GM18505 (cell line): ENCODE results near the gene USP46.

ENCODE experiments used
- ATAC-seq: cut with Tn5 transposase; IDR thresholded peaks from one replicate; pipeline ENCODE4 v1.9.1; 2021; ENCODE audit not compliant: unreplicated experiment
- POLR2A ChIP-seq: IDR thresholded peaks from 4 replicates; pipeline ENCODE4 v1.6.1; 2011; ENCODE audit warnings: borderline replicate concordance; ENCODE audit not compliant: insufficient read depth, insufficient read length; ENCODE audit errors: extremely low read depth

Gene USP46

GRCh38 chr4:52625216-52625615, 33.9 kb downstream of the USP46 start:
- ATAC-seq: no peak
- no peak for TF ChIP-seq POLR2A

- no peak for TF ChIP-seq POLR2A
- no peak for ATAC-seq
These were observed 36.5 kb downstream of the USP46 start for GRCh38 chr4:52622564-52622963.

DNA sequence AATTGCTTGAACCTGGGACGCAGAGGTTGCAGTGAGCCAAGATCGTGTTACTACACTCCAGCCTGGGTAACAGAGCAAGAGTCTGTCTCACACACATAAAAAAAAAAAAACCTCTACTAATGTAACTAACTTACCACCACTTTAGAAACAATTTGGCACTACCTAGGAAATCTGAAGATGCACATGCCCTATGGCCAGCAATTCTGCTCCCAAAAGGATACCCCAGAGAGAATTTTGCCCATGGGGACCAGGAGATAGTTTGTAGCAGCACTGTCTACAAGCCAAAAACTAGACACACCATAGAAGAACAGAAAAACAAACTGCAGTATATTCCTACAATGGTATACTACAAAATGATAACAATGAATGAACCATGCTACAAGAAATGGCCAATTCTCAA, 37.5 kb downstream of the USP46 start:
- TF ChIP-seq POLR2A: no peak
- no peak for ATAC-seq

DNA sequence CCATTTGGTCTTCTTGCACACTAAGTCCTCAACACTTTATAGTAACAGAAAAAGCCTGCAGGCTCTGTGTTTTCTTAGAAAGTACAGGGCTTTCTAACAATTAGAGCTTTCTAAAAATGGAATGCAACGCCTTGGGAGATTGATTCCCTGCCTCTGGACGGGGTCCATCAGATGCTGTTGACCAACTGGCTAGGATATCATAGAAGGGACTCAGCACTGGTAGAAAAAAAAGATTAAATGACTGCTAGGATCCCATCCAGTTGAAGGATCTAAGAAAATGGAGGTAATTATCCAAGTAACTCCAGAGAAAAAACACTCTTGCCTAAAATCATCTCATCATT, 39.5 kb downstream of the USP46 start:
- no peak for TF ChIP-seq POLR2A
- ATAC-seq: no peak

GRCh38 chr4:52618795-52619590, 40.1 kb downstream of the USP46 start:
- TF ChIP-seq POLR2A: no peak
- no peak for ATAC-seq

- no peak for ATAC-seq
These were observed 41.6 kb downstream of the USP46 start for GRCh38 chr4:52617336-52618020.

GRCh38 chr4:52614241-52614640, 44.9 kb downstream of the USP46 start:
- TF ChIP-seq POLR2A: no peak
- no peak for ATAC-seq

More at GRCh38 chr4:52617336-52618020, 41.6 kb downstream of the USP46 start:
- no peak for TF ChIP-seq POLR2A

DNA sequence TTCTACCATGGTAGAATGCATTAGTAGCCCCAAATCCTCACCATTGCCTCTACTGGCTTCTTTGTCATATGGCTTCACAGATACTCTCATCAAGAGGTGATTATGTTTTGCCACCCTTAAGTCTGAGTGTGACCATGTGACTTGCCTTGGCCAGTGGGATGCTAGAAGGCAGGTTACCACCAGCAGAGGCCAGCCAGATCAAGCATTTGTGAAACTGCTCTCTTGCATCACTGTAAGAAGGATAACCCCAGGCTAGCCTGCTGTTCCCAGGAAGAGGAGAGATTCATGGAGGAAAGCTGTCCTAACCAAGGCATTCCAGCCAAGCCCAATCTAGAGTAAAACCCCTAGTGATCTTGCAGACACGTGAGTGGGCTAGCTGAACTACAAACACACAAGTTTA, 46.8 kb downstream of the USP46 start:
- TF ChIP-seq POLR2A: no peak
- no peak for ATAC-seq

- no peak for TF ChIP-seq POLR2A
- ATAC-seq: no peak
These were observed 48.0 kb downstream of the USP46 start for GRCh38 chr4:52611030-52611555.

DNA sequence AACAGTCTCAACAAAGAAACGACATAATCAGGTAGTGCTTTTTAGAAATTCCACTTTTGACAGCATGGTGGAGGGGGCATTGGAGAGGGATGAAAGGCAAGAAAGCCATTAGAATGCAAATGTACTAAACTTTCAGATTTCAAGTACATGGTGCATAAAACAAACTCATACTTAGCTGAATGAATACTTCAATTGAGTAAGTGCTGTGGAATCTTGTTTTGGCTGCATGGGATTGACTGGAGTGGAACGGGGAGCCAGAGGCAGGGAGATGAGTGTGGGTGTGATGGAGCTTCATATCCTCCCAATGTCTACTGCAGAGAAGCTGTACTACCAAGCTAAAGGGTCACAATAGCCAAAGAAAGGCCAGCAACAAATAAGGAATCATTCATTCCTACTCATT, 52.4 kb downstream of the USP46 start:
- no peak for TF ChIP-seq POLR2A
- ATAC-seq: no peak

DNA sequence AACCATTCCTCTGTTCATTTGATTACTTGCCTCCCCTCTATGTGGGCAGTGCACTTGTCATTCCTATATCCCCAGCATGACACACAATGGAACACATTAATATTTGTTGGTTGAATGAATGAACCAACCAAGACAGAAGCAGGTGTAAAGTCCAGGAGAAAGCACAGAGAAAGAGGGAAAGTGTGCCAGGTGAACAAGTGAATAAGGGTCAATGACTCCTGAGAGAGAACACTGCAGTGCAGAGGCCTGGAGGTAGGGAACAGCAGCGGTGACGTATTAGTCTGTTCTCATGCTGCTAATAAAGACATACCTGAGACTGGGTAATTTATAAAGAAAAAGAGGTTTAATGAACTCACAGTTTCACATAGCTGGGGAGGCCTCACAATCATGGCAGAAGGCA, 53.1 kb downstream of the USP46 start:
- ATAC-seq: no peak
- TF ChIP-seq POLR2A: no peak

DNA sequence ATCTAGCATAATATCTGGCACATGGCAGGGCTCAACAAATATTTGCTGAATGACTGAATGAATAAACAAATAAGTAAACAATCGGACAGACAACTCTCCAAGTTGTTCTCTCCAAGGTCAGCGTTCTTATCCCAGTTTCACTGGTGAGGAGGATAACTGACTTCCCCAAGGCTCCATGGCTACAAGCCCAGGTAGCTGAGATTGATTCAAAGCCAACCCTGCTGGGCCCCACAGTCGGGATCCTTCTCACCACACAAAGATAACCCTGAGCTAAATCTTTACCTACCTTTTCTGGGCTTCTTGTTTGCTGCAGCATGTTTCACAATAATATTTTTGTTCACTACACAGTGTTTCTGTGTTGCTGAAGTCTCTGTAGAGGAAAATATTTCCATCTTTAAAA, 54.9 kb downstream of the USP46 start:
- no peak for TF ChIP-seq POLR2A
- no peak for ATAC-seq

DNA sequence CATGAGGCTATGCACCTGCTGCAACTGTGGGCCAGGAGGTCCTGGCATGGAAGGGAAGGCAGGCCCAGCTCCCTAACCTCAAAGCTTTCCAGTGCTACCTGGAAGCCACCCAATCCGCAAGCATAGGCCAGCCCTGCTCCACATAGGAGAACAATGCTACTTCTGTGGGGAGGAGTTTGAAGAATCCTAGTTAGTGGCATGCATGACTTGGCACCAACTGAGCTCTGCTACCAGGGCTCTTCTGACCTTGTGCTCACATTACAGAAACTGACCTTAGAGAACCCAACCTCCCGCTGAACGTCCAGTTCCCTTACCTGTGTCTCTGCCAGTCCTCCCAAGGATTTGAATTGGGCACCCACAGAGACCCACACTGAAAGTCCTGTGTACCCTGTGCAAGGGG, 58.8 kb downstream of the USP46 start:
- no peak for TF ChIP-seq POLR2A

DNA sequence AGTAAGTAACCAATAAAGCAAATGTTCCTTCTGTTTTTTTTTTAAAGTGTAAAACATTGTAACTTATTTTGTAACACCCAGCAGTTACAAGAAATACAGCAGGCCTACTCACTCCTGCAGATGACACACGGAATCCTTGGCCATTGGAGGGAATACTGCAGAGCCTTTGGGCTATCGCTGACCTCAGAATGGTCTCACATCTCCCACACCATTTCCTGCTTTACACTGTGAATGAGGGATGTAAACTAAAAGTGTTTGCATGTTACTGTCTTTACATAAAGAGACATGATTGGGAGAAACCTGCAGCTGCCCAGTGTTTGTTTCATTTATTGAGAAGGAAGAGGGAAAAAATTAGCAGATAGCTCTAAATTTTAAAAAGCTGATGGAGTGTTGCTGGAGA, 64.1 kb downstream of the USP46 start:
- no peak for TF ChIP-seq POLR2A
- no peak for ATAC-seq

More for the DNA sequence above, 58.8 kb downstream of the USP46 start:
- no peak for ATAC-seq
